GM15510 (cell line): Measurements from ENCODE around the gene RAB17.

Source experiments
- POLR2A ChIP-seq: IDR thresholded peaks from 3 replicates; pipeline ENCODE4 v1.6.1; 2011; ENCODE audit warnings: borderline replicate concordance; ENCODE audit not compliant: insufficient read length; ENCODE audit errors: extremely low read depth

RAB17 gene

DNA sequence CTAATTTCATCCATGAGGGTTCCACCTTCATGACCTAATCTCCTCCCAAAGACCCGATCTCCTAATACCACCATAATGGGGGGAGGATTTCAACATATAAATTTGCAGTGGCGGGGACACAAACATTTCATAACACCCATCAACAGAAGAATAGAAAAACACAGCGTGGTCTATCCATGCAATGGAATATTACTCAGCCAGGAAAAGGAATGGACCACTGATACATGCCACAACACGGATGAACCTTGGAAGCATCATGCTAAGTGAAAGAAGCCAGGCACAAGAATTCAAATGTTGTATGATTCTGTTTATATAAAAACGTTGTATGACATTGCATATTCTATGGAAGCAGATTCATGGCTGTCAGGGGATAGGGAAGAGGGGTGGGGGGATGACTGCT is 21.5 kb downstream of the RAB17 start:
- TF ChIP-seq POLR2A, result no peak

DNA sequence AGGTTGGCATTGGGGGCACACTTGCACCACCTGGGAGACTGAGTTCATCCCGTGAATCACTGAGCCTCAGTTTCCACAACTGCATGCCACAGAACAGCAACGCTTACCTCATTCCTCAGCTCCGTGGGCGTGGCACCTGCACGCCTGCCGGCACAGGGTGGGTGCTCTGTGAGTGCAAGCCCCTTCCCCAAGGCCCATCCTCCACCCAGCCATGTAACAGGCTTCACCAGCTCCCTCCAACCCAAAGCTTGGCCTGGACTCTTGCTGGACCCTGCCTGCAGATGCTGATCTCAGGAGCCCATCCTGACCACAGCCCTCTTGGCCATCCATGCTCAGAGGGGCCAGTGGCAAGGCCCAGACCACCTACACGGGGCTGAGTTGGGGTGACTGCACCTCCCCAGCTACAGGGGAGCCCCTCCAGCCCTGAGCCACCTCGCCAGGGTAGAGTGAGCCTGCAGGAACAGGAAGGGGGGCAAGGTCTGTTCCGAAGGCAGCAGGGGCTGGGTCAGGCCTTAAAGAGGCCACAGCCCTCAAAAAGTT is 22.3 kb downstream of the RAB17 start:
- no peak for TF ChIP-seq POLR2A

DNA sequence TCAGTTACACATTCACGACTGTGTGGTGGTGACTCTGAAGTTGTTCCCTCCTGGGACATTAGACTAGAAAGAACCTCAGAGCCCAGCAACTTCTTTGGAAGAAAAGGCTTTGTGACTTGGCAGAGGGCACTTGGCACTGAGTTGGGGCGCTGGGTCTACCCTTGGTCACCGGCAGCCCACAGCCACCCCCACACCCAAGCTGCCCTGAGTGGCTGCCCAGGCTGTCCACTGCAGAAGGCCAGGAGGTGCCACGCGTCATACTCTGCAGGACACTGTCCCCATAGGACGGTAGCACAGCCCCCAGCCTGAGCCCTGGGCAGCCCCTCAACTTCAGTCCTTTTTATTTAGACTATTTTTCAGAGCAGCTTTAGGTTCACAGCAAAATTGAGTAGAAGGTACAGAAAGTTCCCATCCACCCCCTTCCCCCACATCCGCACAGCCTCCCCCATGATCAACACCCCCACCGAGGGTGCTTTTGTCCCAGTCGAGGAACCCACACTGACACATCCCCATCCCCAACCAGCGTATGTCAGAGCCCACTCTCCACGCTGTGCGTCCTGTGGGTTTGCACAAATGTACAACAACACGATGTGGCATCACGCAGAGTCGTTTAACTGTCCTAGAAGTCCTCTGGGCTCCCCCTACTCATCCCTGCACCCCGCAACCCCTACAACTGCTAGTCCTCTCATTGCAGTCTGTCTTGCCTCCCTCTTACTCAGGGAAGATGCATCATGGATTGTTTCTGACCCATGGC is 23.1 kb downstream of the RAB17 start:
- no peak for TF ChIP-seq POLR2A

DNA sequence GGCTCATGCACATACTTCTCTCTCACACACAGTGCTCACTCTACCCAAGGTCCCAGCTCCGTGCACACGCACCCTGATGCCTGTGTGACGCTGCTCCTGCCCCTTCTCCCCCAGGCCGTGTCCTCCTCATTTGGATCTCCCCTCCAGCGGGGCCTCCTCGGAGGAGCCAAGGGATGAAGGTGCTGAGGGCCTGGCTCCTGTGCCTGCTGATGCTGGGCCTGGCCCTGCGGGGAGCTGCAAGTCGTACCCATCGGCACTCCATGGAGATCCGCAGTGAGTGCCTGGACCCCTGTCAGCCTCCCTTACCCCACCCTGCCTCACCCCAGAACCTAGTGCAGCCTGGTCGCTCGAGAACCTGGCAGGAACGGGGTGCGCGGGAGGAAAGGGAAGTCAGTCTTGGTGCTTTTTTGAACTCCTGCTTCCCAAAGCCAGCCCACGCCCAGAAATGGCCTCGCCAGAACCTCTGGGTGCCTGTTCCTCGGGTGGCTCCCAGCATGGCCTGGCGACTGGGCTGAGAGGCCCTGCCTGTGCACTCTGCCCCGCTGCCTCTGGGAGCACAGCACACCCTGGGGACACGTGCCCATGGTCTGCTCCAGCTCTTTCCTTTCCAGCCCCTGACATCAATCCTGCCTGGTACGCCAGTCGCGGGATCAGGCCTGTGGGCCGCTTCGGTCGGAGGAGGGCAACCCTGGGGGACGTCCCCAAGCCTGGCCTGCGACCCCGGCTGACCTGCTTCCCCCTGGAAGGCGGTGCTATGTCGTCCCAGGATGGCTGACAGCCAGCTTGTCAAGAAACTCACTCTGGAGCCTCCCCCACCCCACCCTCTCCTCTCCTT is 23.9 kb downstream of the RAB17 start, which contains the start of gene PRLH:
PRLH (plus strand) TSS at position 174 of the 835 bp plus-strand sequence; CDS start at position 174, 0 bp downstream.
- no peak for TF ChIP-seq POLR2A

DNA sequence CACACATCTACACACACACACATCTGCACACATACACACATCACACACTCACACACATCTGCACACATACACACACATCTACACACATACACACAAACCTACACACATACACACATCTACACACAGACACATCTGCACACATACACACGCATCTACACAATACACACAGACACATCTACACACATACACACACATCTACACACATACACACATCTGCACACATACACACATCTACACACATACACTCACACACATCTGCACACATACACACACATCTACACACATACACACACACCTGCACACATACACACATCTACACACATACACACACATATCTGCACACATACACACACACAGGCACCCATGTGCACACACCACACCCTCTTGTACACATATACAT is 24.6 kb downstream of the RAB17 start:
- no peak for TF ChIP-seq POLR2A

DNA sequence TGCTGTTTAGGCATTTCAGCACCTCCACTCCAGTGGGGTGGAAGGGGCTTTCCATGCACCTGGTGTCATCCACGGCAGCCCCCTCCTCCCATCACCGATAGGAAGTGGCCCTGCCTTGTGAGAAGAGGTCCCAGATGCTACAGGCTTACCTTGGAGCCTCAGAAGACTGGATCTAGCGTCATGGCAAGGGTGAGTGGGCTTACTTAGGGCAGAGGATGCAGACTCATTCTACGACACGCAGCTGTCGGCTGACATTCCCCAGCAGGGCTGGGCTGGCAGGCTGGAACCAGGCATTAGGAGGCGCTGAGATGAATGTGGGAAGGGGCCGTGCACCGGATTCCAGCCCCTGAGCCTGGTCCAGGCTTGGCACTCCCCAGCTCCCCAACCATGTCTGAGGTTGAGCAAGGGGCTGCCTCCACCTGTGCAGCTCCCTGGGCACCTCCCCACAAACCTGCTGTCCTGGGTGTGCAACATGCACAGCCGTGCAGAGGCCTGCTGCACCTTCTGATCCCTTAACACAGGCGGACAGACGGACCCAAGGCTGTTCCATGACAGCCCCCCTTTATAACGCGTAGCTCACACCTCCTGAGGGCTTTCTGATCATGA is 25.9 kb downstream of the RAB17 start:
- no peak for TF ChIP-seq POLR2A

DNA sequence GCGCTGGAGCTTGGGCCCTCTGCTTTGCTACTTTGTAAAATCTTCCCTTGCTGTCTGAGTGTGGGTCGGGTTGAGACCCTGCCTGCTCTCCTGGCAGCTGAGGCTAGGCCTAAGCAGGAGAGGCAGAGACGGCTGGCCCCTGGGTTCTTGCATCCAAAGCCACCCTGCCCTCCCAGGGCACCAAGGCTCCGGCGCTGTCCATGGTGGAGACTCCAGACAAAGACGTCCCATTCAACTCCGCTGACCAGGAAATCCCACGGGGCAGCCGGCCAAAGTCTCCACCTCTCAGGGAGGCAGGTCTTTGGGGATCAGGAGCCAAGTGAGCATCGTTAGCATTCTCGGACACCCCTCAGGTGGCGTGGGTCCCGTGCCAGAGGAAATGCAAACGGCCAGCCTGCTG is 26.7 kb downstream of the RAB17 start:
- no peak for TF ChIP-seq POLR2A

DNA sequence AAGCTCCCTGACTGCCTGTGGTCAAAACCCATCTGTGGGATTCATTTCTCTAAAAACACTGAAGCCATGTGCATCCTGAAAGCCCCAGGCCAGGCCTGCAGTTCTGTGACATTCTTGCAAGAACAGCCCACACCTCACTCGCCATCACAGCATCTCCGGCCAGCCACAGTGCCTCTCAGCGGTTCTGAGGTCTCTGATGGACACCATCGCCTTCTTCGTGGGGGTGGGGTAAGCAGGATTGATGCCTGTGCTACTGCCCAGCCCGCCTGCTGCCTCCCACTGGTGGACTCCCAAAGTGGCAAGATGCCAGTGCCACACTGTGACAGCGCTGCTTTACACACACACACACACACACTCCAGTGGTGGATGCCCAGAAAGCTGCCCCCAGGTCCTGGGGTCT is 29.3 kb downstream of the RAB17 start:
- TF ChIP-seq POLR2A, result no peak

DNA sequence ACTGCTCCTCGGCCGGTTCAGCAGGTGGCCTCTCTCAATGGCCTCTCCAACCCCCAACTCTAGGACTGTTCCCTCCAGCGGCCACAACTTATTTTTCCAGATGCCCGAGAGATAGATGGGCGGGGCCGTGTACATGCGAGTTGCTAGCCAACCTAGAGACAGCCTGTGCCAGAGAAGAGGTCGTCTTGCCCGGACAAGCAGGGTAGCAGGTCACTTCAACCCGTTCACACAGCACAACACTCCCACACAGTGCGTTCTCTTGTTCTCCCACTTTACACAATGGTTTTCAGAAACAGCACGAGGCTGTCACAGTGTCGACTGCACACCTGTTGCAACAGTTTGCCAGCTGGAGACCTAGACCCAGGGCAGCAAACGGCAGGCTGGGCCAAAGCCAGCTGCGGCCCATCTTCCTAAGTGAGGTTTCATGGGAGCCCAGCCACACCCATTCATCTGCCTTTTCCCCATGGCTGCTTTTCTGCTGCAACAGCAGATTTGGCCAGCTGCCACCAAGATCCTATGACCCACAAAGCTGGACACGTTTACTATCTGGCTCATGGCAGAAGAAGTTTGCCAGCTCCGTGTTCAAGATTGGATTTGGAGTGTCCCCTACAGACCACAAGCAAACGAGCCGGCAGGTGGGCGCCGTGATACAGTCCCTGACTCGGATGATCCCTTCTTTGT is 31.4 kb downstream of the RAB17 start:
- no peak for TF ChIP-seq POLR2A

DNA sequence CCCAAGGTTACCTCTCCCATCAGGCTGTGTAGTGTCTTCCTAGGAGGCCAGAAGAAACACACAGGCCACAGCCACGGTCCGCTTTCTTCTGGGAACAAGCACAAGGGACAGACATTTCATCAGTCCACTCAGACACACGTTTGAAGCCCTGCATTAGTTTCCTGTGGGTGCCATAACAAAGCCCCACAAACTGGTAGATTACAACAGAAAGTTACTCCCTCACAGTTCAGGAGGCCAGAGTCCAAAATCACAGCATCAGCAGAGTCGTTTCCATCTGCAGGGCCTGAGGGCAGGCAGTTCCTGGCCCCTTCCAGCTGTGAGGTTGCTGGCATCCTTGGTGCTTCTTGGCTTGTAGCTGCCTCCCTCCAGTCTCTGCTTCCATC is 32.9 kb downstream of the RAB17 start:
- no peak for TF ChIP-seq POLR2A

DNA sequence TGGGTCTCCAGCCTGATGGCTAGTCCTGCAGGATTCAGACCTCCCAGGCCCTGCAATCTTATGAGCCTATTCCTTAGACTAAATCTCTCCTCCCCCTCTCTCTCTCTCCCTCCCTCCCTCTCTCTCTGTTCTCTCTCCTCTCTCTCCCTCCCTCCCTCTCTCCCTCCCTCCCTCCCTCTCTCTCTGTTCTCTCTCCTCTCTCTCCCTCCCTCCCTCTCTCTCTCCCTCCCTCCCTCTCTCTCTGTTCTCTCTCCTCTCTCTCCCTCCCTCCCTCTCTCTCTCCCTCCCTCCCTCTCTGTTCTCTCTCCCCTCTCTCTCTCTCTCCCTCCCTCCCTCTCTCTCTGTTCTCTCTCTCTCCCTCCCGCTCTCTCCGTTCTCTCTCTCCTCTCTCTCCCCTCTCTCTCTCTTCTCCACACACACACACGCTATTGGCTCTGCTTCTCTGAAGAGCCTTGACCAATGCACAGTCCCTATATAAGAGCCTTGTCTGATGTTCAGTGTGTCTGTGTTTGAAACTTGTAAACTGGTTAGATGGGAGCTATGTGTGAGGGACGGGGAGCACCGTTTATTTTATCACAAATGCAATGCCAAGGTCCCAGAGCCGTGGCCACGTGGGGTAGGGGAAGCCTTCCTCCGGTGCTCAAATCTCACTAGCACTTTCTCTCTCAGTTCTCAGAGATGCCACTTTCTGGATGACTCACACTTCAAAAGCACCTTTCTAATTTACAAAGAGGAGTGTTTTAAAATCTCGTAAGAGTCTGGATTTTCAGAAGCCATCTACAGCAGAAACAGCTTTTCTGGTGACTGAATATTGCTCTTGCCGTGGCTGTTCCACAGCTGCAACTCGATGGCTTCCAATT is 33.5 kb downstream of the RAB17 start:
- no peak for TF ChIP-seq POLR2A

DNA sequence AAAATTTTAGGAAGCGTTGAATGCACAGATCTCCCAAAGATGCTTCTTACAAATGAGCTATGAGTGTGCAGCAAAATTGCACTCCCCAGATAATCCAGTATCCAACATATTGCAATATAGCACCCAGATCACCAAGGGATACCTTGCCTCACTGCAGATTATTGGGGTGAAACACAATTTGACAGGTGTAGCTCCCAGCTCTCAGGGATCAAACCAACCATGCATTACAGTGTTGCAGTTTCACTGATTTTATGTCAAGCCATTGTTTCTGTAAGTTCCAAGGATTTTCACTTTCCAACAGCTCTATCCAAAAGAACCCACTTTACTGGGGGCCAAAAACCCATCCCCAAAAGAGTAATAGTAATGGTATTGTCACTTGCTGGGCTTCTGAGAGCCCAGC is 35.0 kb downstream of the RAB17 start:
- no peak for TF ChIP-seq POLR2A

DNA sequence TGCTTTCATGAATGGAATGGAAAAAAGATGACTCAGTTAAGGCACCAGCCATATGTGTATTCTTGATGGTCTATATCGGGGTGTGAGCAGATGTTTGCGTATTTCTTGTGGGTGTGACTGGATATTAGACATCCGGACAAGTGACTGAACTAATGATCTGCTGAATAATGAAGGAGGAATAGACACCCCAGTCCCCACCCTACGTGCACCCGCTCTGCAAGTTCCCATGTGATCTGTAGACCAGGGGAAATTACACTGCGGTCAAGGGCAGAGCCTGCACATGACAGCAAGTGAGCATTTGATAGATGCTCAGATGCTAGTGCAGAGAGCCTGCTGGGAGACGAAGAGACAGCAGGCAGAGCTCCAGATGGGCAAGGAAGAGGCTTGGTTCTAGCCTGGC is 36.6 kb downstream of the RAB17 start:
- no peak for TF ChIP-seq POLR2A

DNA sequence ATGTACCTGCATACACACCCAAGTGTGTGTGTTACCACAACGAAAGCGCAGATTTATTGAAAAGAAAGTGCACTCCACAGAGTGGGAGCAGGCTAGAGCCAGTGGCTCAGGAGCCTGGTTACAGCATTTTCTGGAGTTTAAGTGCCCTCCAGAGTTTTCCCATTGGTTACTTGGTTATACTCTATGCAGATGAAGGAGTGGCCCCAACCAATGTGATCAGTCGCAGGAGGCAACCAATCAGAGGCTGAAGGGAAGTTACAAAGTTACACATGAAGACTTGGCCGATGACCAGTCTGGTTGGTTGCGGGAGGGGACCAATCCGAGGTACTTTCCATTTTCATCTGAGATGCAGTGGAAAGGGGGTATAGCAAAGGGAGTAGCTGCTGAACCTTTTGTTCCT is 37.6 kb downstream of the RAB17 start:
- TF ChIP-seq POLR2A, result no peak
